ENCODE measurements around the gene RBMS3.
"Not testable (repeated sequence)": the region's sequence is repeated elsewhere in the genome, so short reads cannot be mapped to it uniquely, and the experiment has no call there.

RBMS3 gene

GRCh38 chr3:29393946-29394345, 113.1 kb downstream of the RBMS3 start:
- DNase-seq: not testable (repeated sequence)

DNA sequence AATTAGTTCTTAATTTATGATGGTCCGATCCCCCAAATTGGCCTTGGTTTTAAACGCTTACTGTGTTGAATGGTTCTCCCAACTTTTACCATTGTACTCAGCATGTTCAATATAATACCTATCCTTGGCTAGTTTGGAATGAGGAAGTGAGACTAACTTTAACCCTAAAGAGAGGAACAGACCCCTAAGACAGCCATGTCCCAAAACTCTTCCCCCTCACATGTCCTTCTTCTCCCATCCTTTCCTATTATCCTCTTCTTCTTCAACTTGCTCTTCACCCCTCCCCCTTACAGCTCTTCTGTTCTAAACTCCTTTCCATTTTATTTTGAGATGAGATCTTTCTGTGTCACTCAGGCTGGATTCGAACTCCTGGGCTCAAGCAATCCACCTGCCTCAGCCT, 116.5 kb downstream of the RBMS3 start:
- DNase-seq: no peak

DNA sequence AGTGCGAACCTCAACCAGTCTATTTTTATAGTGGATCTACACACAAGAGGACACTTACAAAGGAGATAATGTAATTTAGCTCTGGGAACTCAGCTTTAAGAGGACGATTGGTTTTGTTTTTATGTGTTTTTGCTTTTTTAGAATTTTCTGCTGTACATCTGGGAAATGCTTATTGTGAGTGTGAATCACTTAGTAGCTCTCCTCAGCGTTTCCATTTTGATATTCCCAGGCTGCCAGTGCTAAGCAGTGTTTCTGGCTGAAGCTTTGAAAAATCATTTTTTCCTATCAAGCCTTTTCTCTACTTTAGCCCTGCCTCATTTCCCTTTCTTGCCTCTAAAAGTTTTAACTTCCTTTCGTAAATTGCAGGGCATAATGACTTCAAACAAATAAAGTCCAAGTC, 117.9 kb downstream of the RBMS3 start:
- no peak for DNase-seq

DNA sequence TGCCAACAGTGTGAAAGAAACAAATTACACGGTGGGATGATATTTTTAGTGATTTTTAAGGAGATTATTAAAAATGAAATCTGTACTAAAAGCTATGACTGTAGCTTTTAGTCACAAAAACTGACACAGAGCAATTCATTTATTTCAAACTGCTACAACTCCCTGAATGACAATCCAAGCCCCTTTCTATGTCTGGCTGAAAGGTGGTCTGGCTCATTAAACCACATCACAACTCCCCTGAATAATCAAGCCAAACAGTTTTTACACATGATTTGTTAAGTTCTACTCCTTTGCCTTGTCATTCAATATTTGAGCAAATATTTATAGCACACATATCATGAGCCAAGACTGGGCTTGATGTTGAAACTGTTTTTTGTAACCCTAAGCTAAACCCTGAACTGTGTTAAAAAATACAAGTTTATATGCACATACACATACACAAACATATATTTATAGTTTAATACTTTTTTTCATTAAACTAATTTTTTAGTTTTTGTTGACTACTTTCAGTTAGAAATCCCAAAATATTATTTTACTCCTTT, 125.5 kb downstream of the RBMS3 start:
- DNase-seq: no peak

DNA sequence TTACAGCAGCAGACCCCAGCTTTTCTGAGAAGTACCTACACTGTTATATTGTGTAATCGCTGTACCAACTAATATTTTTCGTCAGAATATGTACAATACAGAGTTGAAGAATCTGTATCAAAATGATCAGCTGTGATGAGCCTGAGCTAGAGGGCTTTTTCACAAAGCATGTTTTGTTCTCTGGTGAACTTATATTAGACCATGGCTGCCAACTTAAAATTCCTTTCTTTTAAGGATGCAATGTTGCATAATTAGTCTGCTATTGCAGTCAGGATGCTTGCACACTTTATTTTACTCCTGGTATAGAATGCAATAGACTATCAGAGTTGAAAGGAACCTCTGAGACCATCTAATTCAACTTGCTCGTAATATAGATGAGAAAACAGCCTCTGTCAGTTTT, 127.8 kb downstream of the RBMS3 start:
- no peak for DNase-seq

- DNase-seq: no peak
Observed at GRCh38 chr3:29409409-29409808, 128.5 kb downstream of the RBMS3 start.

GRCh38 chr3:29410220-29410619, 129.3 kb downstream of the RBMS3 start:
- no peak for DNase-seq

DNA sequence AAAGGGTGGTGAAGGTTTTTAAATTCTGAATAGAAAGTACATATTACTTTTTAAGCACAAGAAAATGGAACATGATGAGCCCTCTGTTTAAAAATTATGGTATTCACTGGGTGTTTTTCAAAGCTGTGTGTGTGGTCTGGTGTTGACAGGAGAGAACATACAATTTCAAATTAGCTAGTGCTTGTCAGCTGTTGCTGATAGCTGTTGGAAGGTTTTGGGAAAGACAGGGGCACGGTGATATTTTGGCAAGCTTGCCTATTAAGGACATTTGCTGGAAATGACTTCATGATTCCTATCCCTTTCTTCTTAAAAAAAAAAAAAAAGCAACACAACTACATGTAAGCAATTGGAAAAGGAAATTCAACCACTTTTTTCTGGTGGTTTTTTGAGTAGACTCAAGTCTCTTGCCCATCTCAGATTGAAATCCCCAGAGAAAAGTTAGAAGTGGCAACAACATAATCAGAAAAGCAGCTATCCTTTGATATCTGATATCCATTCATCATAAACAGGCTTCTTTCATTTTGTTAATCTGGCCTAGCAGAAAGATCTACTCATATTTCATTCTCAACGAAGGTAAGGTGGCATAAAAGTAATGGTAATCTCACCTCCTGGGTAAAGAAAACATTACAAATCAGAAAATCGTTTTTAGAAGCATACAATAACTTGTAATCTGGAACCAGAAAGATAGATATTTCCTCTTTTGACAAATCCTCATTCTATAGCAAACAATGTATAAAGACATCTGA, 130.0 kb downstream of the RBMS3 start:
- DNase-seq: no peak

DNA sequence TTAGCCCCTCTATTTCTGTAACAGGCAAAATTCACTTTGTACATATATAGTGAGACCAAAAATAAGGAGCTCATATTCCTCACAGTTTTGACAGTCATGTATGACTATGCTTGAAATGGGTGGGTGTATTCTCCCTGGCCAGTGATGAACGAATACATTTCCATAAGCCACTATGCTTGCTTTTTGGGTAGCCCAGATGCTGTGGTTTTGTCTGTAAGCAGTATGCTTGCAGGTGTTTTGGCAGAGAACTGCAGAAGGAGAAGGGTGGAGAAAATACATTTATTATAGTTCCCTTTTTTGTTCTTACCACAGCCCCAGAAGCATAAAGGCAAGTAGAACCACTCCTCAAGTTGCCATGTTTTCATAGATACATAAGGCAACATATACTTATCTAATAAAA, 131.2 kb downstream of the RBMS3 start:
- no peak for DNase-seq

GRCh38 chr3:29414468-29415224, 133.8 kb downstream of the RBMS3 start:
- DNase-seq: no peak

DNA sequence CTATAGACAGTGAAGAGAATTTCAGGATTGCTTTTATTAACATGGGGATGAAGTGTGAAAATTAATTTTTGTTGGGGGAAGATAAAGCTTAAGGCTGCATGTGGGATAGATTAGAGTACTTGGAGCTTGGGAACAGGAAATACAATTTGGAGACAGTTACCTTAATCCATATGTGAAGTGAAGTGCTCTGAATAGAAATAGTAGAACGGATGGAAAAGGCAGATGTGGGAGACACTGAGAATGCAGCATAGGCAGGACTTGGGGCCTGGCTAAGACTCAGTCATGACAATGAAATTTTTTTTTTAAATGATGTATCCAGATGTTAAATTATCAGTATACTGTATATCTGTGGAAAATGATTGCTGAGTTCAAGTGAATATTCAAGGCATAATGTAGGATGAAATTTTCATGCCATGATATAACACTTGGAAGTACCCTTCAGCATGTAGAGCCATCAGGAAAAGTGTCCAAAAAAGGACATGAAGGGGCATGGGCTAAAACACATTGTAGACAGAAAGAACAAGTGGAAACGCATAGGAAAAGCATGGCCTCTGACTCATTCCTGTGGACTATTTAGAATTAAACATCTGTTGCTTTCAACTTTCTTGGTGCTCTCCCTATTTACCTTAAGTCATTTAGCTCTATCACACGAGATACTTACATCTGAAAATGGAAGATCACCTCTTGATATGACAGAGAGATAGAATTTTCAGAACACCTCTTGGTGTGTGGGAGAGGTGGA, 134.8 kb downstream of the RBMS3 start:
- DNase-seq: no peak

DNA sequence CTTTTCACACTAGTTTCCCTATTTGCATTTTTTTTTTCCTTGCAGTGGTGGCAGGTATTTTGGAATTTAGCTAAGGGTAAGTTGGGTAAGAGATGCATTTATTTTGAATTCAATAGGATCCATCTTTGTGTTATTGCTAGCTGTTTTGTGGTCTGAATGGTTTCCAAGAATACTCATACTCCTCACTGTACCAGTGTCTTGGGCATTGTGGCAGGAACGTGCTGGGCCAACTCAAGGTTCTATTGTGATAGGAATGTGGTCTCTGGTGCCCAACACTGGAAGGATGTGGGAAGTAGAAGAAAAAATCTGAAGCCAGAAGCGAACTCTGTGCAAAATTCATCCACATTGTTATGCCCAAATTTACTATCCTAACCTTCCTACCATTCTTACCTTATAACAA, 135.6 kb downstream of the RBMS3 start:
- no peak for DNase-seq

DNA sequence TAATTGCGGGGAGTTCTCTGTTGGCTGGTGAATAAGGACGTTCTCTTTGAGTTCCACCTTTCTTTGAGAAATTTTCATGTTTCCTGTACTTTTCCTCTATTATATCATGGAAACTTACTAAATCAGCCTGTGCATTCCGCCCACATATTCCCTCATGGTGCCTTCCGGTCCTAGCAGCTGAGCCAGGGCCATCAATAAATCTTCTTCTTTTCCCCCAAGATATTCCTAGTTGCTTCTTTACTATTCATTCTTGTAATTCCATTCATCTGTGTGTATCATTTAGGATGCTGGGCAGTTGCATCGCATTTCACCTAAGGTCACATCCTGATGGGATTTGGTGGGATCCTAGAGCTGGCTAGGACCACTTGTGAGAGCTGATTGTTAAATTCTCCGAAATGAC, 139.2 kb downstream of the RBMS3 start:
- no peak for DNase-seq

- DNase-seq: no peak
Observed at GRCh38 chr3:29426302-29427226, 145.7 kb downstream of the RBMS3 start.

GRCh38 chr3:29427266-29428103, 146.6 kb downstream of the RBMS3 start:
- DNase-seq: no peak

DNA sequence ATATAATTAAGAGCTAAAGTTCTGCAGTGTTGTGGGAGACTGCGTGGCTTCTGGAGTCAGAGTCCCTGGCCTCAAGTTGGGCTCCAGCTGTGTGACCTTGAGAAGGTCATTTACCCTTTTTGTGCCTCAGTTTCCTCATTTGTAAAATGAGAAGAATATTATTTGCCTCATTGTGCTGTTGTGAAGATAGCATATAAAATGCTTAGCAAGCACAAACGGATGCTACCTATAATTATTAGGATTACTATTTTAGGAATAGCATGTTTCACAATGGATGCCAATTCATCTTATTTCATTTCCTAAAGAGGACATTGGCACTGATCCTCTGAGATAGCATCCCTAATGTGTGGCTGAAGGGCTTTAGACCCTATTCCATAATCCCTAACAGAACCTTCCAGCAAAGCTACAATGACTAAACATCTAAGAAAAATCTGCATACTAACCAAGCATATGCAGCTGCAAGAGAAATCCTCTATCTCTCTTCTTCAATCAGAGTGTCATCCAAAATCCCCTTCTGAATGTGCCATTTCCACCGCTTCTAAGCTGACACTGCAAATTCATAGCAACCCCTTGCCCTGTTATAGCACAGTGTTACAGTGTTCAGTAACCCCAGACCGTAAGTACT, 148.3 kb downstream of the RBMS3 start:
- DNase-seq: no peak

- DNase-seq: no peak
Observed at GRCh38 chr3:29430558-29430971, 149.7 kb downstream of the RBMS3 start.

DNA sequence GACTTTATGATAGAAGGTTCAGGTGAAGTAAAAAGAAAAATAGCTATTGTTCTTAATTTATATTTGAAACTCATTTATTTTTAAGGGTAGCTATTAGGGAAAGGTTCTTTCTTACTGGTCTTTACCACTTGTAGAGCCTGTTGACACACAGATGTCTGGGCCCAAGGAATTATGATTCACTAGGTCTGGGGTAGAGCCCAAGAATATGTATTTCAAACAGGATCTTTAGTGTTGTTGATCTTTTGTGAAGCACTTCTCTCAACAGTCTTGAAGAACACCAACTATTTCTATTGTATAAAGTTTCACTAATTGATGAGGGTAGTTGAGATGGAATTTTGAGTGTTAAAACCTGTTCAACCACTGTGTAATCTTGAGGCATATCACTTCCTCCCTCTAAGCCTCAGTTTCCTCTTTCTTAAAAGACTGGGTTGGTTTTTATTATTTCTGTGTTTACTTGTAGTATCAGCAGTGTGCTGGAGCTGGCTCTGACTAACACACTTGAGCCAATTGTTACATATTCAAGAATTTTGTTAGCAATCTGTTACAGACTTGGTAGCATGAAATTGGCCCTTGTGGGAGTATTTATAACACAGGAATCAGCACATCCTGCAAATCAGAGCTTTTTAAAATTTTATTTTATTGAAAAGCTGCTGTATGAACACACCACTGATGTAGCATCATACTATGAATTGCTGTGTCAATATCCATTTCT, 155.9 kb downstream of the RBMS3 start:
- no peak for DNase-seq

DNA sequence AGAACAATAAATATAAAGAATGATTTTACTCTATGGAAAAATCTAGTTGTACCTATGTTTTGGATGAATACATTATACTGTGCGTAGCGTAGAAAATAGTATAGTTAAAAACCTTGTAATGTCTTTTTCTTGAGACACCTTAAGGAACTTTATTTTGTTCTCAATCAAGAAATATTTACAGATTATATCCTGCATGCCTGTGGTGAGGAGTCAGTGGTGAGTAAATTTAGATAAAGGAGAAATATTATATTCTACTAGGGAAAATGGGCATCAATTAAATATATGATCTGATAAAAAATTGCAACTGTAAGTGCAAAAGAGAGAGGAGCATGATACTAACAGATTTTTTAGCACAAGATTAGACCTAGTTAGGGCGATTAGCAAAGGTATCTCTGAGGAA, 157.7 kb downstream of the RBMS3 start:
- no peak for DNase-seq

Data from activated naive CD4-positive, alpha-beta T cell (primary cell).